SIG-M5 treated with dmso at 0.1 percent for 504 hours (cell line): ENCODE measurements around the gene PIK3R6.
A peak's percentile ranks its signal among the peaks of the same experiment; 100 is the strongest.

Source experiments
- DNase-seq: peaks from one replicate; lab custom pipeline; 2025; ENCODE audit not compliant: unreplicated experiment; lab: John Stamatoyannopoulos, UW

PIK3R6 gene, protein sequence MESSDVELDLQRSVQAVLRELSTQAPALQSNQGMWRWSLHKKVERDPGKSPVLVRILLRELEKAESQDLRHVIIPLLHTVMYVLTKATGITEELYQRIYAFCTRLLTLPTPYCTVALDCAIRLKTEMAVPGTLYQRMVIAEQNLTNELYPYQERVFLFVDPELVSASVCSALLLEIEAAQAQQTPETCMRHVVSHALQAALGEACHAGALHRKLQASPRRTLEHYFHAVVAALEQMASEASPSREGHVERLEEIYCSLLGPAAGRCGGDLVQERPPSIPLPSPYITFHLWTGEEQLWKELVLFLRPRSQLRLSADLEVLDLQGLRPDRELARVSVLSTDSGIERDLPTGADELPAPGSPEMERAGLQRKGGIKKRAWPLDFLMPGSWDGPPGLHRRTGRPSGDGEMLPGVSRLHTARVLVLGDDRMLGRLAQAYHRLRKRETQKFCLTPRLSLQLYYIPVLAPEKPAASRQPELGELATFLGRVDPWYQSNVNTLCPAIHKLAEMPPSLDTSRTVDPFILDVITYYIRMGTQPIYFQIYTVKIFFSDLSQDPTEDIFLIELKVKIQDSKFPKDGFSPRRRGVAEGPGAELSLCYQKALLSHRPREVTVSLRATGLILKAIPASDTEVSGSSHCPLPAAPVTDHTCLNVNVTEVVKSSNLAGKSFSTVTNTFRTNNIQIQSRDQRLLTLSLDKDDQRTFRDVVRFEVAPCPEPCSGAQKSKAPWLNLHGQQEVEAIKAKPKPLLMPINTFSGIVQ

GRCh38 chr17:8867361-8867981 lies at the start of gene PIK3R6:
TSS of gene PIK3R6 (minus strand) at chr17:8867674. CDS start at chr17:8849794, 17,880 bp downstream.
- no peak for DNase-seq

- DNase-seq: peak; percentile 40
These were observed 49.0 kb upstream of the PIK3R6 start for GRCh38 chr17:8916466-8916865.

- no peak for DNase-seq
These were observed 47.1 kb upstream of the PIK3R6 start for GRCh38 chr17:8914554-8914953.

GRCh38 chr17:8913879-8914278 lies 46.4 kb upstream of the PIK3R6 start:
- no peak for DNase-seq

DNA sequence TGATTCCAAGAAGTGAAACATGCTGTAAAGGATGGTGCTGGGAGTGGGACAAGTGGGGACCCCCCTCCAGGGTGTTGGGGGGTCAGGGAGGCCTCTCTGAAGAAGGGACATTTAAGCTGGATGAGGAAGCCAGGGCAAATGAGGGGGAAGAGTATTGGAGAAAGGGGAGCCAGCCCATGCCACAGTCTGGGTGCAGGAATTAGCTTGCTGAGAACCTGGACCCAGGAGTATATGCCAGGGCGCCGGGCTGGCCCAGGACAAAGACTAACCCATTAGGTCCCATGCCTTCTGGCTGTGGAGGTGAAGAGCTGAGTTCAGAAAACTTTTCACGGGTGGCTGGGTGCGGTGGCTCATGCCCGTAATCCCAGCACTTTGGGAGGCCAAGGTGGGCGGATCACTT lies 45.6 kb upstream of the PIK3R6 start:
- DNase-seq: no peak

DNA sequence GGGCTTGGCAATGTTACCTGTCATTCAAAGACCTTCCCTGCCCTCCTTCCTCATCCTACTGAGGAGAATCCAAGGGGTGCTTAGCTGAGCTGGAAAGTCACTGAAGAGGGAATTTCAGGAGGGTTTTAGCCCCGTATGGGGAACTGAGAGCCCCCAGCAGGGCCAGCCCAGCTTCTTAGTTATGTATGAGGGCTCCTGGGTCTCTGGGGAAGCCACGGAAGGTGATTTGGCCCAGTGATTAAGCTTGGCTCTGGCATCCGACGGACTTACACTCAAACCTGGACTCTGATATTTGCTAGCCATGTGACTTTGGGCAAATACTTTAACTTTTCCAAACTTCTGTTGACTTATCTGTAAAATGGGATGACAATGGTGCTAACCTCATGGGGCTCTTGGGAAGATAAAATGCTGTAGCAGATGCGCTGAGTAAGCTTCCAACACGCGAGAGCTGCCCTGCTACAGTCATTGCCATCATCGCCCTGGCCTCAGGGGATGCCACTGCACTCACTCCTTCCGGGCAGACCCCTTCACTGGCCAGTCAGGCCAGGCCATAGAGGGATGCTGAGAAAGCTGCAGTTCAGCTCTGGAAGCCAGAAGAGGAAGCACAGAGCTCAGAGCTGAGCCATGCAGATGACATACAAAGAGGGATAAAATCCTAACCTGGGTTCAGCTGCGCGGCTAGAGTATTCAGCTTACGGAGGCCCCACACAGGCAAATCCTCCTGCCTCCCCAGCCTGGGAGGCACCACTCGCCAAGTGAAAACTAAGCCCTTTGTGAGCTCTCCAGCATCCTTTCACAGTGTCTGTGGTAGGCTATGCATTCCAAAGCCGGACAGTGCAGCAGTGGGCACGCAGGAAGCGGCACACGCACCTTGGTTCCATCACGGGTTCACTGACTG lies 44.9 kb upstream of the PIK3R6 start:
- DNase-seq: no peak

DNA sequence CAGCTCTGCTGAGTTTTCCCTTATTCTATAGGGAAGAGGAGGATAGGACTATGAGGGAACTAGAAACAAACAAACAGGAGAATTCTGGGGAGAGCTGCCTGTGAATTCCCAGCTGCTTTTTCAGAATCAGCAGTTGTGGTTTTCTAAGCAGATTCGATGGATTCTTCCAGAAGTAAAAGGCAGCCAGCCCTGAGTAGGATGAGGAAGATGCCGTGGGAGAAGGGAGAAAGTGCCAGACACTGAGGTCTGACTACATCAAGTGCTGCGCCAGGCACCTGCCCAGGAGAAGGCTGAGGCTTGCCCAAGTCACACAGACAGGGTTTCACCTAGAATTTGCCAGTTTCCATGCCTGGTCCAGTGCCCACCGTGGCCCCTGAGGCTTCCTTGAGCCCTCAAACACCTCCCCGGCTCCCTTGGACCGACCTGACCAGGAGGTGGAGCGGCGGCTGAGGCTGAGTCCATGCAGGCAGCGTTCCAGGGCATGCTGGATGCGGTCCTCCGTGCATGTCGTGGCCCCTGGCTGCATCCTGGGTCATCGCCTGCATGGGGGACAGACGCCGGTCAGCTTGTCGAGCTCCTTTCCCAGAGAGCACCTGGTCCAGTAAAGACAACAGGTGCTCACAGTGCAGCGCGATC lies 43.6 kb upstream of the PIK3R6 start:
- DNase-seq: no peak

DNA sequence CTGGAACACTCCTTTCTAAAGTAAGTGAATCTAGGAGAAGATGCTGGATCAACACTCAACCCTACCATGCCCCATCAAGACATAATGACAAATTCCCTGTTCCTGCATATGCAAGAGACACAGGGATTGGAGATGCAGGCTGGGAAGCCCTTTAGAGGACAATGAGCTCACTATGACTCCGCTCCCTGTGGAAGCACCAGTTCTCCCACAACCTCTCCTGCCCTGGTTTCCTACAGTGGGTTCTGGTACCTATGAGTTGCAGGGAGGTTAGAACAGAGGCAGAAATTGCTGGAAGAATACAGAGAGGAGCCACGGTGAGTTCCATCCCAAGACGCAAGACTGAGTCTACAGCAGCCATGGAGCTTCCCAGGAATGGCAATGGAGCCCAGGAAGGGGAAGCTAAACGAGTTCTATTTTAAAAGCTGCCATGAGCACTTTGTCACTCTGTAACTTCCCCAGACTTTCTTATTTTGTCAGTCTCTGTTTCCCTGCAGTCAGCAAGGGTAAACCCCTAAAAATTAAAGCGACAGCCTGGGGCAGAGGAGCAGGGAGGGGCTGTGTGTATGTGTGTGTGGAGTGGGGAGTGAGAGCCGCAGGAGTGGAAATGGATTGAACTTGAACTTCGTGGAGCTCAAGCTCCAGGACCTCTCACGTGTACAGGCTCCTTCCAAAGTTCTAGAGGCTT lies 42.3 kb upstream of the PIK3R6 start:
- no peak for DNase-seq

- DNase-seq: no peak
These were observed 37.9 kb upstream of the PIK3R6 start for GRCh38 chr17:8905331-8905730.

DNA sequence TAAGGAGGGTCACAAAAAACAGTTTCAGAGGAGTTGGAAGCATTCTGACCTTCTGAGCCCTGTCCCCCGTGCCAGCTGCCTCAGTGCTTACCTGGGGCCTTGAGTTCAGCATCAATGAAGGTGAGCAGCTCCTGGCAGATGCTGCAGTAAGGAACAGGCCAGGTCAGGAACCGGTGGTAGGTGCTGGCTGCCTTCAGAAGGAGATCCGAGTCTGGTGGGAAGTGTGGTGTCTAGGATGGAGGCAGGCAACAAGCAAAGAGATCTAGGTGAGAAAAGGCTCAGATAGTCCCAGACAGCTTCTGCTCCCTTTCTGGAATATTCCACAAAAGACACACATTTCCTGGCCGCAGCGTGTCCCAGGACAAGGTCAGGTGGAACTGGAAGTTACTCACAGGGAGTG lies 37.2 kb upstream of the PIK3R6 start:
- DNase-seq: no peak

GRCh38 chr17:8904201-8904600 lies 36.7 kb upstream of the PIK3R6 start:
- DNase-seq: no peak

GRCh38 chr17:8900626-8901585 lies 33.4 kb upstream of the PIK3R6 start:
- no peak for DNase-seq

DNA sequence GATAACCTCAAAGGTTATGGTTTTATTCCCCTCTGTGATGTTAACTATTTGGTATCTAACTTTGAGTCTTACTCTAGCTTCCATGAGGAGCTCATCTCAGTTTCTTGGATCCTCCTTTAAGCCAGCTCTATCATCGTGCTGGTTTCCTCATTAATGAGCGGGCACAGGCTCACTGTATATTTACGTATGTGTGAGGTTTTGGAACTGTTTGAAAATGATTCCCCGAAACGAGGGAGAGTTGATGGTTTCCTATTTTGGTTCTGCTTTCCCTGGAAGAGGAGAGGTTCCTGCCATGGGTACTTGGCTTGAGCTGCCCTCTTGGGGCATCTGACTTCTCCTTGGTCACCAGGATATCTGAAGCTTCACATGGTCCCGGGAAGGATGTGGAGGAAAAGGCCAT lies 32.7 kb upstream of the PIK3R6 start:
- no peak for DNase-seq

DNA sequence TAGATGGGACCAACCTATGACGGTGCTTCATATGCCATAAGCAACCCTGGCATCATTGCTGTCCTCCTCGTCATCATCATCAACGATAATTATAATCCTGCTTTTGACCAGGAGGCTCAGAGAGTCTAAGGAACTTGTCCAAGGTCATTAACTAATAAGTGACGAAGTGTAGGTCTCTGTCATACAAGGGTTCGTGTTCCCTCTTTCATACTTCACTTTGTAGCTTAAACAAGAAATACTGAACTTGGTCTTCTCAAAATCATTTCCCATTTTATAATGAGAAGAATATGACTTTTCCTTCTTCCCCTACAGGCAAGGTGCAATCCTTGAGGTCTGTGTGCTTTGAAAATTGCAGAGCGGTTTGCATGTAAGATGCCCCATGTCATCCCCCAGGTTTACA lies 31.2 kb upstream of the PIK3R6 start:
- DNase-seq: no peak

DNA sequence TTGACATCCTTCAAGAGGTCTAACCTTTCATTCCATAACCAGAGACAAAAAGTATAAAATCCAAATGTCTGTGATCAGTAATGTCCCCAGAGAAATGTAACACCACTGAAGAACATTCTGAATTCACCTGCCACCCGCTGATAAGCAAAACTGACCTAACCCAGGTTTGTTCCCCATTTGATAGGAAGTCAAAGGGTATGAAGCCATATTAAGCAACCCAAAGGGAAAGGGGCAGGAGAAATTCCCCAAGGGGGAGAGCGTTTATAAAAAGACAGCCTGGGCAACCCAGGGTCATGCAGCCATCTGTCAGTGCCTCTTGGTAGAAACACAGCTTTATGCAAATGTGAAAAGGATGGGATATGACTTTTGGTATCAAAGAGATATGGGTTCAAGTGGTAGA lies 30.7 kb upstream of the PIK3R6 start:
- DNase-seq: no peak

DNA sequence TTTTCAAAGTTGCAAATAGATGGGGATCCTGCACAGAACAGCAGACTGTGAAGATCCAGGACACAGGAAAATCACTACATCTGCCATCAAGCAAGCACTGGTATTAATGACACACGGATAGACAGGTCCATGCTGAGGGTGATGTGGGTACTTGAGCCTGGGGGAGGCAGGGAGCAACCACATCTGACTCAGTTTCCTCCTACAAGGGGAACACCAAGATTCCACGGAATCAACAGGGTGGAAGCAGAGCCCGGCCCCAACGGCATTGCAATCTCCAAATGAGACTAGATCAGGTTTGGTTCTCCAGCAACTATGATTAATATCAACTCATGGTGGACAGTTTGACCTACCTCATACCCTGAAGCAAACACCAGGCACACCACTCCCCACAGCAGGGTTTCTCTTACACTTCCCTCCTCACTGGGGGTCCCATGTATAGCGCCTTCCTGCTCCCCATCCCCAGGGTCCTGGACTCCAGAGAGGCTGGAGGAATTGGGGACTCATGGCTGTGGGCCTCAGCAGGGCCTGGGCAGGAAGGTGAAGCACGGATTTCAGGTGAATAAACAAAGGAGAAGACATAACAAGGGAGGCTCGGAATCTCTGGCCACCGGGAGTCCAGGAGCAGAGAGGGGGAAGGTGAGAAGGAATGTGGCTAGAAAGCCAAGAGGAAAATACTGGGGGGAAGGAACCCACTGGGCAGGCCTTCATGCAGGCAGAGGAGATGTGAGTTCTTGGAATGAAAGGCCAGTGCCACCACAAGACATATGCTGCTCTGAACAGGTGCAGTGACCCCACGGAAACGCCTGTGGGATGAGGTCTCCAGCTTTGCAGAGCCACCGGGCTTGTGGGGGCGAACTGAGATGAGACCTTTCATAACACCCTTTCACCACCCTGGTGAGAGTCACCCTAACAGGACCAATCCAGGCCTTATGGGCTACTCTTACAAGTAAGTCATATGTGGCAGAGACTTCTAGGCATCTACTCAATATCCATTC lies 29.5 kb upstream of the PIK3R6 start:
- no peak for DNase-seq

DNA sequence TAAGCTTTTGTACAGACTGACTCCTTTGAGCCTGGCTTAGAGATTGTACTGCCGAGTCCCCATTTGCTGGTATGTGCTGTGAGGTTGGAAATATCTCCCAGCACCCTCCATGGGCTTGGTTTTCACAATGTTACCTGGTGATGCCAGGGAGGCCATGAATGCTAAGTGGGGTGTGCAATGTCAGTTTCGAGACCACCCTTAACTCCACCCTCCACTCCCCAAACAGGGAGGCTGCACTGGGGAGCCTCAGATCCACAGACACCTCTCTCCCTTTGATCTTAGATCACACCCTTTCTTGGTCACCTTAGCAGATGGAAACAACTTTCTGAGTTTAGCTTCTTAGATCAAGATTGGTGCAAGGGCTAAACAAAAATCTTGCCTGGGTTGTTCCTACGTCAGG lies 28.6 kb upstream of the PIK3R6 start:
- DNase-seq: no peak
